HepG2 (cell line): ENCODE data around the gene CDC20. TPM values are rescaled to one million over a fixed set of nuclear protein-coding genes. Genes with fewer than 3 reads are reported as not detected.
A peak's percentile ranks its signal among the peaks of the same experiment; 100 is the strongest.
"Not testable (repeated sequence)": the region's sequence is repeated elsewhere in the genome, so short reads cannot be mapped to it uniquely, and the experiment has no call there.

Experiments used
- ATAC-seq: fragments of 200-7000 bp; cut with Tn5 transposase; 3 replicates; pipeline ENCODE4 v1.9.1; 2020; ENCODE audit warnings: mild to moderate bottlenecking, moderate library complexity
- BruUV-seq: library from RNA; stranded (reverse); fragments of 400-500 nt; replicated peaks from 2 replicates; lab custom pipeline; 2021; lab: Mats Ljungman, UMichigan
- CTCF ChIA-PET: fragments of 300-600 bp; formaldehyde crosslinking; extraction: SDS; loops from one replicate; lab custom pipeline; 2021; ENCODE audit warnings: low total read pairs, inconsistent platforms, low intra/inter-chr PET ratio; lab: Yijun Ruan, JAX
- POLR2A ChIA-PET: fragments of 350-600 bp; sonication (Branson Sonifier 250); formaldehyde crosslinking; loops from one replicate; lab custom pipeline; 2020; ENCODE audit warnings: antibody characterized with exemption, inconsistent platforms; lab: Yijun Ruan, JAX
- DNase-seq: peaks from one replicate; pipeline ENCODE4 v3.0.0-alpha.2; 2015; ENCODE audit warnings: low spot score
- FAIRE-seq: peaks from 3 replicates; lab custom pipeline; 2011; peaks lifted over from hg19 to GRCh38; lab: Jason Lieb, UNC
- H2AFZ ChIP-seq: one replicate; pipeline ENCODE4 v1.6.1; 2011; ENCODE audit warnings: low read length, inconsistent platforms
- H3K27ac ChIP-seq: fragments of 300-600 bp; 3 replicates; pipeline ENCODE4 v1.8.0; 2011; ENCODE audit warnings: mixed run types, mild to moderate bottlenecking, mixed read lengths, low read length, inconsistent platforms; ENCODE audit not compliant: insufficient read depth; ENCODE audit errors: extremely low read length
- H3K27me3 ChIP-seq, 2 experiments: fragments of 200-600 bp in 1 of 2; 2 replicates in 1 of 2; 3 replicates in 1 of 2; pipeline versions ENCODE4 v1.6.0 to v1.8.0; 2011; ENCODE audit warnings: low read length in 2 of 2, mild to moderate bottlenecking in 2 of 2, moderate library complexity in 2 of 2, inconsistent platforms in 1 of 2; ENCODE audit not compliant: insufficient read depth in 2 of 2, control insufficient read depth in 1 of 2
- H3K36me3 ChIP-seq, 2 experiments: fragments of 200-600 bp in 1 of 2; replicated peaks in 1 of 2; 2 replicates in 1 of 2; 3 replicates in 1 of 2; pipeline versions ENCODE4 v1.5.1 to v1.8.0; 2011; ENCODE audit warnings: low read length in 2 of 2, inconsistent platforms in 1 of 2; ENCODE audit not compliant: insufficient read depth in 2 of 2, control insufficient read depth in 1 of 2
- H3K4me1 ChIP-seq: 2 replicates; pipeline ENCODE4 v1.5.1; 2012; ENCODE audit warnings: low read length, inconsistent platforms; ENCODE audit not compliant: insufficient read depth
- H3K4me2 ChIP-seq: 2 replicates; pipeline ENCODE4 v1.6.0; 2011; ENCODE audit warnings: low read depth, low read length, inconsistent platforms
- H3K4me3 ChIP-seq, 3 experiments: fragments of 200-600 bp in 1 of 3; sonication (generic), shearing (Covaris generic) in 1 of 3; replicated peaks in 1 of 3; 2 replicates each; pipeline ENCODE4 v1.5.1; 2011 to 2016; ENCODE audit warnings: low read length in 3 of 3, inconsistent platforms in 2 of 3, low read depth in 2 of 3, mild to moderate bottlenecking in 2 of 3, control low read depth in 1 of 3, mixed read lengths in 1 of 3; ENCODE audit not compliant: insufficient read depth in 1 of 3
- H3K79me2 ChIP-seq: one replicate; pipeline ENCODE4 v1.6.1; 2011; ENCODE audit warnings: low read length, inconsistent platforms; ENCODE audit not compliant: insufficient read depth
- H3K9ac ChIP-seq: 2 replicates; pipeline ENCODE4 v1.6.0; 2011; ENCODE audit warnings: mild to moderate bottlenecking, low read depth, low read length, inconsistent platforms; ENCODE audit not compliant: insufficient read depth
- H3K9me3 ChIP-seq: 2 replicates; pipeline ENCODE4 v1.5.1; 2012; ENCODE audit warnings: mild to moderate bottlenecking, low read length
- H4K20me1 ChIP-seq: 2 replicates; pipeline ENCODE4 v1.6.0; 2011; ENCODE audit warnings: inconsistent platforms, mild to moderate bottlenecking, low read length, moderate library complexity; ENCODE audit not compliant: insufficient read depth
- ZNF121 ChIP-seq: sonication (generic); formaldehyde crosslinking; IDR thresholded peaks from 2 replicates; pipeline ENCODE4 v1.5.0; 2020; ENCODE audit warnings: mild to moderate bottlenecking, missing genetic modification reagents
- WGBS: methylation state at CpG from one replicate; pipeline ENCODE4 v1.1.6; 2017; ENCODE audit warnings: low lambda C conversion rate; 5-methylcytosine and 5-hydroxymethylcytosine counted together
- in situ Hi-C: cut with HindIII; loops from 2 replicates; pipeline ENCODE4 v1.10.0; 2017; ENCODE audit warnings: low pct_unique_long_range_greater_than_20kb; ENCODE audit not compliant: extremely low pct_ligation_motif_present
- intact Hi-C: fragments of 100-400 bp; cut with micrococcal nuclease; formaldehyde crosslinking; loops from one replicate; pipeline ENCODE4 v1.10.0; 2022; ENCODE audit not compliant: unreplicated experiment
- polyA plus RNA-seq, 8 experiments: library from polyadenylated mRNA; depleted of rRNA in 3 of 8; stranded (reverse) in 7 of 8; unstranded in 1 of 8; fragments of >200 nt; fragmentation: Illumina TruSeq in 4 of 8; extraction: Trizol in 4 of 8; gene quantifications; 2 replicates each; pipeline versions ENCODE4 v1.2.1 to v1.2.3, GENCODE V29; 2011 to 2016; ENCODE audit warnings: low read depth in 4 of 8, missing spikeins in 1 of 8, mixed read lengths in 1 of 8; ENCODE audit not compliant: insufficient read depth in 1 of 8
- total RNA-seq, 5 experiments: library from RNA; depleted of rRNA; stranded (reverse); fragments of >200 nt; fragmentation: Illumina TruSeq; extraction: Trizol; gene quantifications; 2 replicates each; pipeline ENCODE4 v1.2.3, GENCODE V29; 2016; ENCODE audit warnings: low read depth in 1 of 5
- TF ChIP-seq, protein P1 (sequence below), 2 experiments: sonication (generic) in 1 of 2; formaldehyde crosslinking in 1 of 2; IDR thresholded peaks; 2 replicates each; pipeline versions ENCODE4 v1.4.0 to v1.6.1; 2016 to 2020; ENCODE audit warnings: borderline replicate concordance in 1 of 2, low read depth in 1 of 2, mild to moderate bottlenecking in 1 of 2, missing genetic modification reagents in 1 of 2

The CDC20 gene
- total and polyA plus RNA-seq, 2 of the 13 experiments (the other 11 are each of a cell fraction or from before 2014, with no cell fraction given), result 57.9 to 90.0 TPM

GRCh38 chr1:43368646-43369020 is 9.9 kb downstream of the CDC20 start (continued):
- TF ChIP-seq, protein P1, sequence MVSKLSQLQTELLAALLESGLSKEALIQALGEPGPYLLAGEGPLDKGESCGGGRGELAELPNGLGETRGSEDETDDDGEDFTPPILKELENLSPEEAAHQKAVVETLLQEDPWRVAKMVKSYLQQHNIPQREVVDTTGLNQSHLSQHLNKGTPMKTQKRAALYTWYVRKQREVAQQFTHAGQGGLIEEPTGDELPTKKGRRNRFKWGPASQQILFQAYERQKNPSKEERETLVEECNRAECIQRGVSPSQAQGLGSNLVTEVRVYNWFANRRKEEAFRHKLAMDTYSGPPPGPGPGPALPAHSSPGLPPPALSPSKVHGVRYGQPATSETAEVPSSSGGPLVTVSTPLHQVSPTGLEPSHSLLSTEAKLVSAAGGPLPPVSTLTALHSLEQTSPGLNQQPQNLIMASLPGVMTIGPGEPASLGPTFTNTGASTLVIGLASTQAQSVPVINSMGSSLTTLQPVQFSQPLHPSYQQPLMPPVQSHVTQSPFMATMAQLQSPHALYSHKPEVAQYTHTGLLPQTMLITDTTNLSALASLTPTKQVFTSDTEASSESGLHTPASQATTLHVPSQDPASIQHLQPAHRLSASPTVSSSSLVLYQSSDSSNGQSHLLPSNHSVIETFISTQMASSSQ (IDR thresholded peaks at IDR 0.05; ENCODE audit: low read depth), result no peak
- TF ChIP-seq, protein P1 (CRISPR knock-in tag; IDR thresholded peaks at IDR 0.05; ENCODE audit: borderline replicate concordance), result no peak

GRCh38 chr1:43369779-43370178 is 11.0 kb downstream of the CDC20 start:
- 98% methylated on average over 6 of the region's 6 CpGs for WGBS
- H3K4me2 ChIP-seq, H2AFZ ChIP-seq, DNase-seq, ATAC-seq, POLR2A ChIA-PET, H3K9ac ChIP-seq, BruUV-seq, FAIRE-seq, in situ Hi-C loops, H3K27me3 ChIP-seq, H3K4me3 ChIP-seq, H4K20me1 ChIP-seq, H3K27ac ChIP-seq, H3K9me3 ChIP-seq, H3K36me3 ChIP-seq, intact Hi-C loops, CTCF ChIA-PET: not testable (repeated sequence)
- Histone ChIP-seq H3K4me1 (peaks cover 35% of the 10 kb centered on the region), H3K79me2 (peaks cover 13% of the 10 kb centered on the region)
- TF ChIP-seq ZNF121 (CRISPR knock-in tag), result peak; percentile 30; the same call in 1 of the 2 replicates
